CD4-positive, CD25-positive, alpha-beta regulatory T cell (primary cell): ENCODE results near the gene DBT. TPM values are rescaled to one million over a fixed set of nuclear protein-coding genes. Genes with fewer than 3 reads are reported as not detected.
"Not testable (repeated sequence)": the region's sequence is repeated elsewhere in the genome, so short reads cannot be mapped to it uniquely, and the experiment has no call there.

Source experiments
- ATAC-seq, 2 donors: fragments of 150-1000 bp; cut with Tn5 transposase; one replicate each; pipeline ENCODE4 v1.10.0; 2021; ENCODE audit warnings: low read depth in 2 of 2, moderate number of reproducible peaks in 2 of 2, moderate library complexity in 1 of 2
- DNase-seq, 3 donors: peaks; one replicate each; pipeline versions ENCODE4 v3.0.0 to v3.0.0-alpha.2; 2012 to 2022; ENCODE audit warnings: mixed read lengths in 1 of 3
- H3K27ac ChIP-seq: one replicate; pipeline ENCODE4 v1.7.0; 2013; ENCODE audit warnings: mild to moderate bottlenecking, low read length; ENCODE audit not compliant: insufficient read depth, poor library complexity, severe bottlenecking
- H3K27me3 ChIP-seq: one replicate; pipeline ENCODE4 v1.7.0; 2013; ENCODE audit warnings: low read length; ENCODE audit not compliant: control insufficient read depth, insufficient read depth
- H3K36me3 ChIP-seq: one replicate; pipeline ENCODE4 v1.7.0; 2013; ENCODE audit warnings: mild to moderate bottlenecking, low read length, moderate library complexity; ENCODE audit not compliant: control insufficient read depth, insufficient read depth
- H3K4me1 ChIP-seq: 2 replicates; pipeline ENCODE4 v1.7.0; 2013; ENCODE audit warnings: mild to moderate bottlenecking, low read length; ENCODE audit not compliant: insufficient read depth, control insufficient read depth, poor library complexity, severe bottlenecking
- H3K4me3 ChIP-seq: one replicate; pipeline ENCODE4 v1.7.0; 2013; ENCODE audit warnings: low read depth, mild to moderate bottlenecking, low read length, moderate library complexity
- H3K9me3 ChIP-seq, 2 experiments: 1 replicate in 1 of 2; 2 replicates in 1 of 2; pipeline ENCODE4 v1.7.0; 2013; ENCODE audit warnings: low read length in 2 of 2, mild to moderate bottlenecking in 1 of 2, moderate library complexity in 1 of 2; ENCODE audit not compliant: control insufficient read depth in 2 of 2
- H3K27ac Mint-ChIP-seq, 3 donors: one replicate each; pipeline ENCODE4 v1.8.0; 2020 to 2022; ENCODE audit warnings: mild to moderate bottlenecking in 3 of 3, mixed read lengths in 3 of 3, moderate library complexity in 2 of 3
- H3K27me3 Mint-ChIP-seq: one replicate; pipeline ENCODE4 v1.8.0; 2022; ENCODE audit warnings: mild to moderate bottlenecking, mixed read lengths
- H3K36me3 Mint-ChIP-seq: one replicate; pipeline ENCODE4 v1.8.0; 2020; ENCODE audit warnings: mixed read lengths
- H3K4me1 Mint-ChIP-seq, 4 donors: one replicate each; pipeline ENCODE4 v1.8.0; 2020 to 2022; ENCODE audit warnings: mixed read lengths in 4 of 4, mild to moderate bottlenecking in 1 of 4
- H3K4me3 Mint-ChIP-seq, 4 donors: one replicate each; pipeline ENCODE4 v1.8.0; 2020 to 2022; ENCODE audit warnings: mild to moderate bottlenecking in 4 of 4, mixed read lengths in 4 of 4, moderate library complexity in 3 of 4
- H3K9me3 Mint-ChIP-seq, 7 donors: one replicate each; pipeline ENCODE4 v1.8.0; 2020 to 2022; ENCODE audit warnings: mixed read lengths in 7 of 7, mild to moderate bottlenecking in 3 of 7, moderate library complexity in 2 of 7
- polyA plus RNA-seq, 4 donors: library from polyadenylated mRNA; unstranded; fragments of 300-500 nt; fragmentation: Illumina TruSeq; gene quantifications; one replicate each; pipeline ENCODE4 v1.2.3, GENCODE V29; 2021
- total RNA-seq: library from RNA; stranded (reverse); gene quantifications from one replicate; pipeline ENCODE4 v1.2.3, GENCODE V29; 2022

The DBT gene
- total and polyA plus RNA-seq, 5 donors from 2014 or later: 3.4 to 10.0 (median 5.5) TPM

DNA sequence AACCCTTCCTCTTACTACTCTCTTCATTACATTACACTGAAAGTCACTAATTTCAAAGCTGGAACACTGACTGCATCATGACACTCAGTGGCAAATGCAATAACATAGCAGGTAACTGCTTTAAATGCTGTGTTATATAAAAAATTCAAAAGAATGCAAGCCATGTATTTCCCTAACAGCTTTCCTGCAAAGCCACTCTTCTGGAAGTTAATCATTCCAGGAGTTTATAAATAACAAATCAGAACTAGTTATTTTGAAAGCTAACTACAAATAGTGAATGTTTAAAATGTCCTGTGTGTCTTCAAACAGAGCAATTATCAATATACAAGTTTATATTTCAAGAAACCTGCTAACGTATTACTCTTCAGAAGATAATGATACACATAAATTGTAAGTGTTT, 34.5 kb downstream of the DBT start:
- H3K4me3 ChIP-seq: no peak overlapping the region
- H3K27ac ChIP-seq: no peak overlapping the region
- H3K27me3 ChIP-seq: no peaks in the 10 kb centered on the region
- peaks cover 60% of the 10 kb centered on the region for H3K36me3 ChIP-seq
- H3K4me1 ChIP-seq: no peaks in the 10 kb centered on the region
- Mint-ChIP-seq H3K27me3 (no peaks in the 10 kb centered on the region), H3K4me1 (peaks cover 0 to 6% (median 4%) of the 10 kb centered on the region in 4 donors), H3K4me3 (no peak overlapping the region), H3K36me3 (peaks cover 47% of the 10 kb centered on the region), H3K9me3 (no peaks in the 10 kb centered on the region), H3K27ac (peak overlapping the region in 1 of 3 donors; percentile 54)
- no peak for ATAC-seq
- no peaks in the 10 kb centered on the region for H3K9me3 ChIP-seq
- DNase-seq: no peak

DNA sequence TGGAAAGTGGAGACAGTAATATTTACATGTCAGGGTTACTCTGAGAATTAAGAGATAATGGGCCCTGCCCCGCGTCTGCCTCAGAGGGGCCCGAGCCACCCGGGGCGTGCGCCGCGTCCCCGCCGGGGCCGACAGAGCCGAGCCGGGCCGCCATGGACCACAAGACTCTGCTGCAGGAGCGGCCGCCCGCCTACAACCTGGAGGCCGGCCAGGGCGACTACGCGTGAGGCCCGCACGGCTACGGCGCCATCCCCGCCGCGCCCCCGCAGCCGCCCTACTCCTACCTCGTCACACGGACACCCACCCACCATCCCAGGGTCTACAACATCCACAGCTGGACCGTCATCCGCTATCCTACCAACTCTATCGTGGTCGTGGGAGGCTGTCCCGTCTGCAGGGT, 36.5 kb downstream of the DBT start:
- peaks cover 61% of the 10 kb centered on the region for H3K36me3 ChIP-seq
- no peak overlapping the region for H3K4me3 Mint-ChIP-seq
- H3K9me3 Mint-ChIP-seq: no peaks in the 10 kb centered on the region
- no peaks in the 10 kb centered on the region for H3K4me1 ChIP-seq
- H3K27me3 Mint-ChIP-seq: no peaks in the 10 kb centered on the region
- H3K9me3 ChIP-seq: no peaks in the 10 kb centered on the region
- H3K4me3 ChIP-seq: no peak overlapping the region
- no peak overlapping the region for H3K27ac ChIP-seq
- peaks cover 0 to 6% (median under 1%) of the 10 kb centered on the region in 4 donors for H3K4me1 Mint-ChIP-seq
- ATAC-seq (no peak), DNase-seq (no peak)
- no peaks in the 10 kb centered on the region for H3K27me3 ChIP-seq
- peaks cover 37% of the 10 kb centered on the region for H3K36me3 Mint-ChIP-seq
- H3K27ac Mint-ChIP-seq: no peak overlapping the region

DNA sequence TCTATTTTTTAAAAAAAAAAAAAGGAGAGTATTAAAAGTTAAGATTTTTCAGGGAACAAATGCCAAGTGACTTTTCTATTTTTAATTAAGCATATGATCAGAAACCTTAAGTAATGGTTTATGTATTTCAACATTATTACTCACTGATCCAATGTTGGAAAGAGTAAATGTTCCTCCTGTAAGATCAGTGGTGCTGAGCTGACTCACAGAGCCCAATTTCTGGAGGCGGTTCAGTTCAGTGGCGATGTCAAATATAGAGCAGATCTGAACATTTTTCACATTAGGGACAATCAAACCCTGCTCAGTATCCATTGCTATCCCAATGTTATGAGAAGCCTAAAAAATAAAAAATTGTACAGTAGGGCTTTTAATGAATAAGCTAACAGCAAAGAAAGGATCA, 43.3 kb downstream of the DBT start:
- Mint-ChIP-seq H3K9me3 (peaks cover 0 to 9% (median 3%) of the 10 kb centered on the region in 7 donors), H3K27ac (no peak overlapping the region), H3K4me1 (peaks cover 0 to 8% (median 5%) of the 10 kb centered on the region in 4 donors), H3K27me3 (no peaks in the 10 kb centered on the region), H3K36me3 (peaks cover 56% of the 10 kb centered on the region), H3K4me3 (no peak overlapping the region)
- no peaks in the 10 kb centered on the region for H3K4me1 ChIP-seq
- no peak overlapping the region for H3K27ac ChIP-seq
- H3K27me3 ChIP-seq: no peaks in the 10 kb centered on the region
- DNase-seq (no peak), ATAC-seq (no peak)
- H3K9me3 ChIP-seq: no peaks in the 10 kb centered on the region
- H3K36me3 ChIP-seq: peaks cover 47% of the 10 kb centered on the region
- no peak overlapping the region for H3K4me3 ChIP-seq

DNA sequence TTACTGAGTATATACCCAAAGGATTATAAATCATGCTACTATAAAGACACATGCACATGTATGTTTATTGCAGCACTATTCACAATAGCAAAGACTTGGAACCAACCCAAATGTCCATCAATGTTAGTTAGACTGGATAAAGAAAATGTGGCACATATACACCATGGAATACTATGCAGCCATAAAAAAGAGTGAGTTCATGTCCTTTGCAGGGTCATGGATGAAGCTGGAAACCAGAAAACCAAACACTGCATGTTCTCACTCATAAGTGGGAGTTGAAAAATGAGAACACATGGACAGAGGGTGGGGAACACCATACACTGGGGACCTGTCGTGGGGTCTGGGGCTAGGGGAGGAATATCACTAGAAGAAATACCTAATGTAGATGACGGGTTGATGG, 44.0 kb downstream of the DBT start:
- not testable (repeated sequence) for H3K27me3 ChIP-seq, H3K4me3 ChIP-seq, H3K27ac Mint-ChIP-seq, H3K4me1 ChIP-seq, H3K4me1 Mint-ChIP-seq, H3K4me3 Mint-ChIP-seq, H3K27me3 Mint-ChIP-seq, H3K9me3 ChIP-seq, ATAC-seq, DNase-seq, H3K27ac ChIP-seq, H3K9me3 Mint-ChIP-seq
- H3K36me3 Mint-ChIP-seq: peaks cover 60% of the 10 kb centered on the region
- peaks cover 46% of the 10 kb centered on the region for H3K36me3 ChIP-seq

DNA sequence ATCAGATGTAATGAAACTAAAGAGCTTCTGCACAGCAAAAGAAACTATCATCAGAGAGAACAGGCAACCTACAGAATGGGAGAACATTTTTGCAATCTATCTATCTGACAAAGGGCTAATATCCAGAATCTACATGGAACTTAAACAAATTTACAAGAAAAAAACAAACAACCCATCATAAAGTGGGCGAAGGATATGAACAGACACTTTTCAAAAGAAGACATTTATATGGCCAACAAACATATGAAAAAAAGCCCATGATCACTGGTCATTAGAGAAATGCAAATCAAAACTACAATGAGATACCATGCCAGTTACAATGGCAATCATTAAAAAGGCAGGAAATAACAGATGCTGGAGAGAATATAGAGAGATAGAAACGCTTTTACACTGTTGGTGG, 44.5 kb downstream of the DBT start:
- H3K4me3 ChIP-seq, ATAC-seq, H3K27me3 ChIP-seq, H3K27me3 Mint-ChIP-seq, H3K9me3 Mint-ChIP-seq, H3K27ac ChIP-seq, H3K4me1 Mint-ChIP-seq, H3K4me3 Mint-ChIP-seq, H3K4me1 ChIP-seq, DNase-seq, H3K9me3 ChIP-seq: not testable (repeated sequence)
- Mint-ChIP-seq H3K36me3 (peaks cover 59% of the 10 kb centered on the region), H3K27ac (peak overlapping the region in 1 of 3 donors; percentile 73)
- peaks cover 42% of the 10 kb centered on the region for H3K36me3 ChIP-seq

DNA sequence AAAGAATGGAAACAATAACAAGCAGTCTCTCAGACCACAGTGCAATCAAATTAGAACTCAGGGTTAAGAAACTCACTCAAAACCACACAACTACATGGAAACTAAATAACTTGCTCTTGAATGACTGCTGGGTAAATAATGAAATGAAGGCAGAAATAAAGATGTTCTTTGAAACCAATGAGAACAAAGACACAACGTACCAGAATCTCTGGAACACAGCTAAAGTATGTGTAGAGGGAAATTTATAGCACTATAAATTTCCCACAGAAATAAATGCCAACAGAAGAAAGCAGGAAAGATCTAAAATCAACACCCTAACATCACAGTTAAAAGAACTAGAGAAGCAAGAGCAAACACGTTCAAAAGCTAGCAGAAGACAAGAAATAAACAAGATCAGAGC, 46.9 kb downstream of the DBT start:
- ATAC-seq, H3K4me3 ChIP-seq, H3K27ac ChIP-seq, H3K9me3 Mint-ChIP-seq, H3K27me3 Mint-ChIP-seq, H3K27me3 ChIP-seq, DNase-seq, H3K27ac Mint-ChIP-seq, H3K4me1 Mint-ChIP-seq, H3K4me1 ChIP-seq, H3K4me3 Mint-ChIP-seq, H3K9me3 ChIP-seq: not testable (repeated sequence)
- H3K36me3 ChIP-seq: peaks cover 56% of the 10 kb centered on the region
- H3K36me3 Mint-ChIP-seq: peaks cover 67% of the 10 kb centered on the region

DNA sequence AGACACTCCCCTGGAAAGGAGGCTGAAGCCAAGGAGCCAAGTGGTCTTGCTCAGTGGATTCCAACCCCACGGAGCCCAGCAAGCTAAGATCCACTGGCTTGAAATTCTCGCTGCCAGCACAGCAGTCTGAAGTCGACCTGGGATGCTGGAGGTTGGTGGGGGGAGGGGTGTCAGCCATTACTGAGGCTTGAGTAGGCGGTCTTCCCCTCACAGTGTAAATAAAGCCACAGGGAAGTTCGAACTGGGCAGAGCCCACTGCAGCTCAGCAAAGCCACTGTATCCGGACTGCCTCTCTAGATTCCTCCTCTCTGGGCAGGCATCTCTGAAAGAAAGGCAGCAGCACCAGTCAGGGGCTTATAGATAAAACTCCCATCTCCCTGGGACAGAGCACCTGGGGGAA, 49.6 kb downstream of the DBT start:
- not testable (repeated sequence) for H3K9me3 ChIP-seq, H3K27ac Mint-ChIP-seq, DNase-seq, H3K9me3 Mint-ChIP-seq, H3K27me3 Mint-ChIP-seq, H3K4me3 ChIP-seq, ATAC-seq, H3K4me3 Mint-ChIP-seq, H3K27me3 ChIP-seq, H3K27ac ChIP-seq, H3K4me1 ChIP-seq
- H3K36me3 ChIP-seq: peaks cover 50% of the 10 kb centered on the region
- H3K4me1 Mint-ChIP-seq: peaks cover 0 to 12% (median 6%) of the 10 kb centered on the region in 4 donors
- H3K36me3 Mint-ChIP-seq: peaks cover 71% of the 10 kb centered on the region

DNA sequence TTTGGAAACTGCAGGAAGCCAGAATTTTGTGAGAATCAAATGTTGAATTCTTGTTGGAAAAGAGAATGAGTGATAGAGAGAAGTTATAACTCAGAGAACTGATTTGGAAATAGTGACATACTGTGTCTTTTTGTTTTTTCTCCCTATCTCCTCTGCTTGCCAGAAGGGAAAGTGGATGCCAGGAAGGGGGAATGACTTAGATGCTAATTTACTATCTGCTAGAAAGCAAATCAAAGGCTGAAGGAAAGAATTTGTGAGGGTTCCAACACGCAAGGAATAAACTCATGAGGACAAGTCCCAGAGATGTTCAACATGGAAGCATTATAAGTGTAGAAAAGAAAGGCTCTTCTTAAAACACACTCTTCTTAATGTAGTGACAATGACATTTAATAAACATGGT, 51.0 kb downstream of the DBT start:
- no peaks in the 10 kb centered on the region for H3K27me3 ChIP-seq
- ATAC-seq (no peak), DNase-seq (no peak)
- no peaks in the 10 kb centered on the region for H3K9me3 ChIP-seq
- no peak overlapping the region for H3K4me3 ChIP-seq
- Mint-ChIP-seq H3K9me3 (no peaks in the 10 kb centered on the region), H3K27ac (no peak overlapping the region), H3K4me3 (no peak overlapping the region), H3K4me1 (peaks cover 0 to 12% (median 2%) of the 10 kb centered on the region in 4 donors), H3K36me3 (peaks cover 56% of the 10 kb centered on the region), H3K27me3 (no peaks in the 10 kb centered on the region)
- H3K27ac ChIP-seq: no peak overlapping the region
- peaks cover 47% of the 10 kb centered on the region for H3K36me3 ChIP-seq
- H3K4me1 ChIP-seq: no peaks in the 10 kb centered on the region
